HL-60 (cell line): ENCODE results near the gene ME1.
"Not testable (repeated sequence)": the region's sequence is repeated elsewhere in the genome, so short reads cannot be mapped to it uniquely, and the experiment has no call there.

Experiments
- POLR2AphosphoS5 ChIP-seq: IDR thresholded peaks from 2 replicates; pipeline ENCODE4 v1.6.1; 2012; ENCODE audit warnings: low read depth
- REST ChIP-seq: IDR thresholded peaks from 2 replicates; pipeline ENCODE4 v1.6.1; 2012; ENCODE audit warnings: low read depth; ENCODE audit not compliant: insufficient replicate concordance
- TF ChIP-seq, protein P1 (sequence below): IDR thresholded peaks from one replicate; pipeline ENCODE4 v1.5.1; 2011; ENCODE audit warnings: low read length, control low read depth, inconsistent platforms; ENCODE audit not compliant: insufficient read depth

- TF ChIP-seq, protein P1, sequence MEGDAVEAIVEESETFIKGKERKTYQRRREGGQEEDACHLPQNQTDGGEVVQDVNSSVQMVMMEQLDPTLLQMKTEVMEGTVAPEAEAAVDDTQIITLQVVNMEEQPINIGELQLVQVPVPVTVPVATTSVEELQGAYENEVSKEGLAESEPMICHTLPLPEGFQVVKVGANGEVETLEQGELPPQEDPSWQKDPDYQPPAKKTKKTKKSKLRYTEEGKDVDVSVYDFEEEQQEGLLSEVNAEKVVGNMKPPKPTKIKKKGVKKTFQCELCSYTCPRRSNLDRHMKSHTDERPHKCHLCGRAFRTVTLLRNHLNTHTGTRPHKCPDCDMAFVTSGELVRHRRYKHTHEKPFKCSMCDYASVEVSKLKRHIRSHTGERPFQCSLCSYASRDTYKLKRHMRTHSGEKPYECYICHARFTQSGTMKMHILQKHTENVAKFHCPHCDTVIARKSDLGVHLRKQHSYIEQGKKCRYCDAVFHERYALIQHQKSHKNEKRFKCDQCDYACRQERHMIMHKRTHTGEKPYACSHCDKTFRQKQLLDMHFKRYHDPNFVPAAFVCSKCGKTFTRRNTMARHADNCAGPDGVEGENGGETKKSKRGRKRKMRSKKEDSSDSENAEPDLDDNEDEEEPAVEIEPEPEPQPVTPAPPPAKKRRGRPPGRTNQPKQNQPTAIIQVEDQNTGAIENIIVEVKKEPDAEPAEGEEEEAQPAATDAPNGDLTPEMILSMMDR: not testable (repeated sequence)
- not testable (repeated sequence) for TF ChIP-seq POLR2AphosphoS5, REST
Observed at GRCh38 chr6:83191974-83192373, 238.9 kb downstream of the ME1 start.
